GM12891 (cell line): ENCODE measurements around the gene SORBS1.

Source experiments
- DNase-seq: peaks from one replicate; pipeline ENCODE4 v3.0.0; 2011; ENCODE audit warnings: low spot score; ENCODE audit not compliant: insufficient read length
- FAIRE-seq: peaks from 2 replicates; lab custom pipeline; 2011; peaks lifted over from hg19 to GRCh38; lab: Jason Lieb, UNC
- PAX5 ChIP-seq: IDR thresholded peaks from 2 replicates; pipeline ENCODE4 v1.6.1; 2011; ENCODE audit warnings: low read length, moderate library complexity, mild to moderate bottlenecking; ENCODE audit not compliant: insufficient read depth, severe bottlenecking
- POLR2A ChIP-seq: IDR thresholded peaks from 2 replicates; pipeline ENCODE4 v1.6.1; 2011; ENCODE audit warnings: low read depth, low read length, control low read depth
- POLR2AphosphoS5 ChIP-seq: IDR thresholded peaks from 2 replicates; pipeline ENCODE4 v1.6.1; 2011; ENCODE audit warnings: low read depth, low read length, control low read depth
- POU2F2 ChIP-seq: IDR thresholded peaks from 2 replicates; pipeline ENCODE4 v1.6.1; 2011; ENCODE audit warnings: low read depth, mild to moderate bottlenecking, control low read depth, low read length, moderate library complexity
- SPI1 ChIP-seq: IDR thresholded peaks from 2 replicates; pipeline ENCODE4 v1.6.1; 2011; ENCODE audit warnings: low read depth, low read length, control low read depth
- TAF1 ChIP-seq: IDR thresholded peaks from 2 replicates; pipeline ENCODE4 v1.6.1; 2011; ENCODE audit warnings: low read depth, low read length, control low read depth

The SORBS1 gene

DNA sequence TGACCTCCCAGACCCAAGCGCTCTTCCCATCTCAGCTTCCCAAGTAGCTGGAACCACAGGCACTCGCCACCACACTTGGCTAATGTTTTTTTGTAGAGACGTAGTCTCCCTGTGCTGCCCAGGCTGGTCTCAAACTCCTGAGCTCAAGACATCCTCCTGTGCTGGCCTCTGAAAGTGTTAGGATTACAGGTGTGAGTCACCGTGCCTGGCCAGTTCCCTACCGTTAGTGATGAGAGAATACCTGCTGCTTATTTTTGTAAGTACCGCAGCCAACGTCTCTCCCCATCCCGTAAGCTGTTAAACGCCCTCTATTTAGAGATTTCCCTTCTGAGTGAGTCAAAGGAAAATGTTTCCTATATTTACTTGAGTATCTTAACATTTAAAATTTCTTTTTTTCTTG is 231.9 kb downstream of the SORBS1 start:
- FAIRE-seq (no peak), DNase-seq (no peak)
- TF ChIP-seq TAF1 (no peak), POLR2A (no peak), POU2F2 (no peak), POLR2AphosphoS5 (no peak), PAX5 (no peak)

DNA sequence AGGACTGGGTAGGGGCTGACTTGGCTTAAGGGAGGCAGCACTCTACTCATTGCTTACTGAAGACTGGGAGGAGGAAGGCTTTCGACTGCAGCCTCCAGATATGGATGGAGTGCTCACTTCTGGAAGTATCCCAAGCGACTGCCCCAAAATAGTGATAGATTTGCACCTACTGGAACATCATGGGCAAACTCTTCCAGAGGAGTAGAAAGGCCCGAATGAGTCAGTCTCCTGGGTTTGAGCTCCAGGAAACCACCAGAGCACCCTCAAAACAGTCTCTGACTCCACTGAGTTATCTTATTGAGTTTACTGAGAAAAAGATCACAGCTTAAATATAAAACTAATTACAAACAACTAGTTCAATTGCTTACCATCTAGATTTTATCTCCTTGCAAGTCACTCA is 233.2 kb downstream of the SORBS1 start:
- FAIRE-seq = no peak
- DNase-seq = no peak
- TF ChIP-seq SPI1 (no peak), PAX5 (no peak), POLR2A (no peak), TAF1 (no peak), POLR2AphosphoS5 (no peak), POU2F2 (no peak)

DNA sequence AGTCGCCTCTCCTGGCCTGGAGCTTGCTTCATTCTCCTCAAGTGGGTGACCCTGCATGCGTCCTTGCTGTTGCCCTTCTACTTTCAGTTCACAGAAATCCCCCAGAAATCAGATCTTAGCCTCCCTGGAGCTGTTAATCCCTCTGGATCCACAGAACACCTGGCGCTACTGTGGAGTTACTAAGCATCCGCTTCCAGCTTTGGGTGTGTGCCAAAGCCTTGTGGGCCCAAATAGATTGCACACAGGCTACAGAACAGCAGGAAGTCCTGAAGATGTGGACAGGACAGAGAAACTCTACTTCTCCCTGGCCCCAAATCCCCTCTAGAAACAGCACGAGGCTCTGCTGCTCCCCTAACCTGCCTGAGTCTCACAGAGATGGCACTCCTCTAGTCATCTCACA is 233.8 kb downstream of the SORBS1 start:
- no peak for DNase-seq
- FAIRE-seq = no peak
- TF ChIP-seq POLR2AphosphoS5 (no peak), SPI1 (no peak), TAF1 (no peak), POU2F2 (no peak)

DNA sequence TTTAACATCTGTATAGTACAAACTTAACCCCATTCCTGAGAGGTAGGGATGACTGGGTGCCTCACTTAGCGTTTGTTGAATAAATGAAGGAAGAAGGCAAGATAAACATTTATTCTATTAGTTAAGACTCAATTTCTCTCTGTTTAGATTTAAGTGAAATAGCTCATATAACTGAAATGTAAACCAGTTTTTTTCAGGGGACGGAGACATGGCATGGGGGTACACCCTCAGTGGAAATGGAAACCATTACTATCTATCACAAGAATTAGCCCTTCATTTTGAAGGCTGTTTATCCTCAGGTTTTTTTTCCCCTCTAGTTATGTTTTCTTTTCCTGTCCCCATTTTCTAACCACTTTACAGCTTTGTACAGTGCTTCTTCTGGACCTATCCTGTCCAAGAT is 234.8 kb downstream of the SORBS1 start:
- TF ChIP-seq PAX5 = no peak
- TF ChIP-seq POLR2A = no peak
- TF ChIP-seq POU2F2 = no peak
- DNase-seq (no peak), FAIRE-seq (no peak)

DNA sequence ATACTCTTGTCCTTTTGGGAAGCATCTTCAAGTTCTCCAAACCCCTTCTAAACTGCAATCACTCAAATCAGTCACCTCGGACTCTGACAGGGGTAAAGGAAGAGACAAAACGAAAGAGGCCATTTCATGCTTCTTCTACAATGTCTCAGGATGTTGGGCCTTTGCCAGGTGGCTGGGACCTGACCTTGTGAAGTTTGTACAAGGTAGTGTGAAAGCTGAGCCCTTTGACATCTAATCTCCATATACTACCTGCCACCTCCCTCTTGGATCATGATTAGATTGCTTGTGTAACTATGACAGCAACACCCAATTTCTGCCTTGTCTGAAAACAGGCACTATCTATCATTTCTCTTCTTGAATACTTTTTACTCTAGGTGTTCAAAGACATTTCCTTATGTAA is 235.3 kb downstream of the SORBS1 start:
- FAIRE-seq (no peak), DNase-seq (no peak)
- TF ChIP-seq PAX5 (no peak), POLR2AphosphoS5 (no peak), POU2F2 (no peak), POLR2A (no peak), SPI1 (no peak), TAF1 (no peak)

DNA sequence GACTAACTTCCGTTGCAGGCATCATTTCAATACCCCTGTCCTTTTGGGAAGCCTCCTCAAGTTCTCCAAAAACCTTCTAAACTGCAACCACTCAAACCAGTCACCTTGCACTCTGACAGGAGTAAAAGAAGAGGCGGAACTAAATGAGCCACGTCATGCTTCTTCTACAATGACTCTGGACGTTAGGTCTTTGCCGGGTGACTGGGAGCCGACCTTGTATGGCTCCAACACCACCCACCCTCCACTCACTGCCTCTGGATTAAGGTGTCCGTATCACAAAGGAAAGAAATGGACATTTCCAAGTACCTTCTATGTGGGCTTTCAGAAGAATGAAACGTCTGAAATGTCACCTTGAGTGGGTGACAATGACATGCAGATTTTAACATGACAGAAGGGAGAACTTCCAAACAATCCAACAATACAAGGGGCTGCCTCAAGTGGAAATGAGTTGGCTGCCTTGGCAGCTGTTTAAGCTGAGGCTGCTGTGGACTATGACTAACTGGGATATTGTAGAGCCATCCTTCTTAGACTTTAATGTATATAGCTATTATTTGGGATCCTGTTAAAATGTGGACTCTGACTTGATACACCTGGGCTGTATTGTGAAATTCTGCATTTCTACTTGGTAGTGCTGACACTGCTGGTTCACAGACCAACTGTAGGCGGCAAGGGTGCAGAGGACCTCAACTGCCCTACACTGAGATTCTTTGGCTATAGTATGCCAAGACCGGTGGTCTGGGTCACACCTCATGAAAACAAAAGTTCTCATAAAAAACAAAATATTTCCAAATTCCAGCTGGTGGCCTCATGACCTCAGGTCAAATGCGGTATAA is 236.5 kb downstream of the SORBS1 start:
- FAIRE-seq (no peak), DNase-seq (no peak)
- TF ChIP-seq PAX5 = no peak
- TF ChIP-seq POLR2AphosphoS5 = no peak
- TF ChIP-seq POU2F2 = no peak
- TF ChIP-seq SPI1 = no peak
- TF ChIP-seq POLR2A = no peak
- TF ChIP-seq TAF1 = no peak

DNA sequence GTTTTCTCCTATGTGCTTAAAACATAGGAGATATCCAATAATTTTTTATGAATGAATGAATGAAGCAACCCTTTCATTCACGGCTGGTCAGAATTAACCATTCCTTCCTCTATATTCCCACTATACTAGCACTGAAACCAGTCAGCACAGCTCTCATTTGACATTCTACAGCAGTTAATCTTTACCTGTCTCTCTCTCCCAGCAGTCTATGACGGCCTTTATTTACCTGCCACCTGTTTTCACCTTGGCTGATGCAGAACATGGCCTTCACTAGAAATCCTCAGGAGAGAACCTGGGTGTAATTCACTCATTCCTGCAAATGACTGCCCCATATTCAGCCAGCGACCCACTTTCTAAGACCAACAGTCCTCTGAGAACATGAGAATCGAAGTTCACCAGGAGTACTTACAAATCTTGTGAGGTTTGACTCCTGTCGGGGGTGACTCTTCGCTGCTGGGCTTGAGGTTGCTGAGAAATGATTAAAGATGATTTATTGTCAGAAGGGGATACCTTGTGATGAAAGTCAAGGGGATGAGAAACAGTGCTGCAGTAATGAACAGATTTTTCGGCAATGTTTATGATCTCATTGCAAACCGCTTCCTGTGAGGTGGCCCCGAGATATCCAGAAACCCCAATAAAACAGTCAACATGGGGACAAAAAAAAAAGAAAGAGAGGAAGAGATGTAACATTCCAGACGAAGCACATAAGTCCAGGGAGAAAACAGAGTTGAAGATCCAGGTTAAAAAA is 239.4 kb downstream of the SORBS1 start:
- DNase-seq = no peak
- TF ChIP-seq POU2F2 = no peak
- no peak for TF ChIP-seq SPI1
- no peak for TF ChIP-seq POLR2A
- TF ChIP-seq POLR2AphosphoS5 = no peak
- no peak for TF ChIP-seq TAF1
- TF ChIP-seq PAX5 = no peak
- no peak for FAIRE-seq

DNA sequence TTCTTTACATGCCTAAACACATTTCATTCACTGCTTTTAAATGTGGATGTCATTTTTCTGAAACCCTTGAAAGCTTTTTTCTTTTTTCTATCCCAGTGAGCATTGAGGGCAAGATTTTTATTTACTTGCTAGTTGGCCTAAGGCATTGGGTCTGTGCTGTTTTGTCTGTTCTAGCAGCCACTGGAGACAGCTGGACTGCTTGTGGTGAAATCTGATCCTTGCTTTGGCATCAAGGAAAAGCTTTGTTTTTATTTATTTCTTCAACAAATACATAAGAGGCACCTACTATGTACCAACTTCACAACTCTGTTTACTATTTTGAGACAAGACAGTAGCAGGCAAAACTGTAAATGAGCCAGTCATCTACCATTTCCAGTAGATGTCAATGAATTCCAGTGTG is 241.9 kb downstream of the SORBS1 start:
- DNase-seq (no peak), FAIRE-seq (no peak)
- TF ChIP-seq POLR2AphosphoS5 = no peak
- no peak for TF ChIP-seq PAX5
- TF ChIP-seq POU2F2 = no peak
- TF ChIP-seq SPI1 = no peak
- no peak for TF ChIP-seq POLR2A
- TF ChIP-seq TAF1 = no peak

DNA sequence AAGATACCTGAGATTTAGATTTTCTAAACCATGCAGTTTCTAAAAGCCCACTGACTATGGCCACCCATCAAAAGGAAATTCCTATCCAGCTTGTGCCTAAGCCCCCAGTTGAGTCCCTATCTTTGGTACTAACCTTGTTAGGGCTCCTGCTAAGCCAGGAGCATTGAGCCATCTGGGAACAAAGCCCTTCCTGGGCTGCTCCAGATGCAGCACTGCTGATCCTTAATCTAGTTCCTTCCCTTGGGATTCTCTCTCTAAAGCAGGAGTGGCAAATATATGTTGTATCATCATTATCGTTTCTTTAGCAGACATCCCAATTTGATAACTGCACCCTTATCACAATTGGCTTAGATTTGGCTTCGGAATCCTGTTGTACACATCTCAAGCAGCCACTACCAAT is 245.7 kb downstream of the SORBS1 start:
- TF ChIP-seq SPI1 = no peak
- TF ChIP-seq POLR2A = no peak
- TF ChIP-seq POU2F2 = no peak
- no peak for TF ChIP-seq TAF1
- FAIRE-seq = peak; percentile 35
- DNase-seq = no peak
